Stimulated activated CD4-positive, alpha-beta T cell treated with anti-CD3 and anti-CD28 coated beads, TNF-alpha, amount 100 ng/mL, for 24 hours (primary cell): ENCODE measurements around the gene ZNF425.
"Not testable (repeated sequence)": the region's sequence is repeated elsewhere in the genome, so short reads cannot be mapped to it uniquely, and the experiment has no call there.

ENCODE experiments used
- DNase-seq, 3 experiments: peaks; one replicate each; pipeline ENCODE4 v3.0.0-alpha.2; 2020; ENCODE audit warnings: low read depth in 3 of 3

ZNF425 gene

DNA sequence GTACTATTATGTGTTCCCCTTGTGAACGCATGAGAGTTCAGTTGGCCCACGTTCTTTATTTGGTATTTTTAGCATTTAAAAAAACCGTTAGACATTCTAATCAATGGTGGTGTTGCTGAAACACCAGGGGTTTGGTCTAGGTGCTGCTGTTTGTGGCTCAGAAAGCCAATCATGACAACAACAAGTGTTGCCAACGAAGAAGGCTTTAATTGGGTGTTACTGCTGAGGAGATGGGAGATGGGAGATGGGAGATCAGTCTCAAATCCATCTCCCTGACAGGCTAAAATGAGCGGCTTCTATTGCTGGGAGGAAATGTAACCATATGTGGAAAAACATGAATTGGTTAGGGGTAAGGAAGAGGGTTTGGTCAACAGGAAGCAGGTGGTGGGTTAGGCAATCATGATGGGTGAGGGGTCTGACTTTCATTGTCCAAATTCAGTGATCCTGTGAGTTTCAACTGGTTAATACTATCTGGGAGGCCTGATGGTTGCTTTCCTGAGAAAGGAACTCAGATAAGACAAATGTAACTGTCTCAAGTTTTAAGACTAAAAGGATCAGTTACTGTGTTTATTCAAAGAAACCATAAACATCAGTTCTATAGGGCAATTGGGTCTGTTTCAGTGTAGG, 4.6 kb upstream of the ZNF425 start:
- DNase-seq, result no peak

DNA sequence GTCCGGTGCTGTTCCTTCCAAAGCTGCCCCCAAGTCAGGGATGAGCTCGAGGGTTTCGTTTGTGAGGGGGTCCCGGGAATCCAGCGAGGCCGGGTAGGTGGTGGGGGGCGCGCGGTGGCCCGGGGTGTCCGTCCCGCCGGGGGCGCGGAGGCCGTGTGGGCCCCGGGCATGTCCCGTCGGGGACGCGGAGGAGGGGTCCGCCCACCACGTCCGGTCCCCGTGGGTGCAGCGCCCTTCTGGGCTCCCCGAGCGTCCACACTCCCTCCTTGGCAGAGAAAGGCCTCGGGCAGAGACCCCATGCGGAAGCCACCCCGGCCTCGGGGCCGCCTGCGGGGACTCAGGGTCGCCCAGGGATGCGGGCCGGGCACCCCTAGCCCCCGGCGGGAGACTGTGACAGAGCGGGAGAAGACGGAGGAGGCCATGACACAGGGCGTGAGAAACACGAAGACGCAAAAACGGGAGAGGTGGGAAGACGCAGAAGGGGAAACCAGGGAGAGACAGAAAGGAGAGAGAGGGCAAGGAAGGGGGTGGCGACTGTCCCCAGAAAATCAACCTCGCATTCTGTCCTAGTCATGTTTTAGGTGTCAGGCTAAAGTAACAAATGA, 640 bp upstream of the ZNF425 start:
- peak; percentile 25 to 74 (median 42) for DNase-seq

GRCh38 chr7:149125189-149125862, 798 bp downstream of the ZNF425 start:
- DNase-seq, result no peak

DNA sequence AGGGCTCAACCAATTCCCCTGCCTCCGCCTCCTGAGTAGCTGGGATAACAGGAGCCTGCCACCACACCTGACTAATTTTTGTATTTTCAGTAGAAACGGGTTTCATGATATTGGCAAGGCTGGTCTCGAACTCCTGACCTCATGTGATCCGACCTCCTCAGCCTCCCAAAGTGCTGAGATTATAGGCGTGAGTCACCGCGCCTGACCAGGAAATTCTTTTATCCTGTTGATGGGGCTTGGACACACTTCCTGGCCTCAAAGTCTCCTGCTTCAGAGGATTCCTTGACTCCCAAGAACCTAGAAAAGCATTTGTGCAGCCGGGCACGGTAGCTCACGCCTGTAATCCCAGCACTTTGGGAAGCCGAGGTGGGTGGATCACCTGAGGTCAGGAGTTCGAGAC, 16.2 kb downstream of the ZNF425 start:
- DNase-seq, result no peak

DNA sequence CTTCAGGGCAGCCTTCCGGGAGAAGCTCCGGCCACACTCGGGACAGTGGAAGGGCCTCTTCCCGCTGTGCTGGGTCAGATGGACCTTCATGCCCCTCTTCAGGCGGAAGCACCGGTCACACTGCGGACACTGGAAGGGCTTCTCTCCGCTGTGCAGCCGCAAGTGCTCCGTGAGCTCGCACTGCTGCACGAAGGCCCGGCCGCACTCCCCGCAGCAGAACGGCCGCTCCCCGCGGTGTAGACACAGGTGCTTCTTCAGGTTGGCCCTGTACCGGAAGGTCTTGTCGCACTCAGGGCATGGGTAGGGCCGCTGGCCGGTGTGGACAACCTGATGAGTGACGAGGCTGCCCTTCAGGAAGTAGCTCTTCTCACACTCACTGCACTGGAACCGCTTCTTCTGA, 21.4 kb downstream of the ZNF425 start:
- DNase-seq, result no peak

DNA sequence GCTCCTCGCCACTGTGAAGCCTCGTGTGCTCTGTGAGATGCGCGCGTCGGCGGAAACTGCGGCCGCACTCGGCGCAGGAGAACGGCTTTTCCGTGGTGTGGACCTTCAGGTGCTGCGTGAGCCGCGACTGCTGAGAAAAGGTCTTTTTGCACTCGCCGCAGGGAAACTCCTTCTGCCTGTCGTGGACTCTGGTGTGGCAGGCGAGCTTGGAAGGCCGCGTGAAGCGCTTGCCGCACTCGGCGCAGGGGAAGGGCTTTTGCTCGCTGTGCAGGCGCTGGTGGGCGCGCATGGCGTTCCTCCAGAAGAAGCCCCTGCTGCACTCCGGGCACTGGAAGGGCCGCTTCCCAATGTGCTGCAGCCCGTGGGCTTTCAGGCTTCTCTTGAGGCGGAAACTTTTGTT, 21.9 kb downstream of the ZNF425 start:
- DNase-seq, result no peak

DNA sequence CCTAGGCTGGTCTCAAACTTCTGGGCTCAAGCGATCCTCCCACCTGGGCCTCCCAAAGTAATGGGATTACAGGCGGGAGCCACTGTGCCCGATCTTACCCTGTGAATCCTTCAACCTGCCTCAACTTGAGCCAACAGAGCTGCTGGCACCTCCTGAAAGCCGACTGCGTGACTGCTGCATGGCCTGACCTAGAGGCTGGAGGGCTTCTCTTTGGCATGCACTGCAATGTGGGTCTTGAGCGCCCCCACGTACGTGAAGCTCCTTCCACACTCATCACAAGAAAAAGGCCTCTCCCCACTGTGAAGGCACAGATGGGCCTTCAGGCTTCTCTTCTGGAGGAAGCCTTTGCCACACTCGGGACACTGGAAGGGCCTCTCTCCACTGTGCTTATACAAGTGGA, 22.7 kb downstream of the ZNF425 start:
- DNase-seq, result no peak

- DNase-seq, result no peak
Measured at GRCh38 chr7:149102666-149103065, 23.5 kb downstream of the ZNF425 start.

GRCh38 chr7:149100821-149101220, 25.3 kb downstream of the ZNF425 start:
- DNase-seq, result no peak

GRCh38 chr7:149099058-149099457, 27.1 kb downstream of the ZNF425 start:
- DNase-seq, result no peak

- no peak for DNase-seq
Measured at GRCh38 chr7:149097088-149097487, 29.0 kb downstream of the ZNF425 start.

DNA sequence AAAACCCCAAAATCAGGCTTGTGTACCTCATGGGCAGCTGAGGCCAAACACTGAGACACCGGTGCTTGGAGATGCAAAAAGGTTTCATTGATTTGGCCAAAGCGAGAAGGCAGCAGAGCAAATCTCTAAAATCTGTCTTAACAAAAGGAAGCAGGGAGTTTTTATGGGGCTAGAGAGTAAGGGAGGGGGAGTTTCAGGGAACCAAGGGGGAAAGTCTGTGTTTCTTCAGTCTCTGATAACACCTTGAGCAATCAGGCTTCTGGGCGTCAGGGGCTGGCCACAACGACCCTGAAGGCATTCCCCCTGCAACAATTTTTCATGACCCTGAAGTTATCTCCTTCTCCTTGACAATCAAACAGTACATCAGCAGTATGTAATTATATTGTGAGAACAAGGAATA, 32.9 kb downstream of the ZNF425 start:
- no peak for DNase-seq

GRCh38 chr7:149092244-149092643, 33.9 kb downstream of the ZNF425 start:
- not testable (repeated sequence) for DNase-seq

GRCh38 chr7:149090397-149091195, 35.5 kb downstream of the ZNF425 start, which contains the start of gene ZNF786:
Gene ZNF786, minus strand, starts transcription at chr7:149090718. Its CDS starts 78 bp downstream, at chr7:149090640.
- DNase-seq, result peak; percentile 90 to 94 (median 91)

- no peak for DNase-seq
Measured at GRCh38 chr7:149087376-149087775, 38.7 kb downstream of the ZNF425 start.

- DNase-seq, result no peak
Measured at GRCh38 chr7:149085866-149086265, 40.3 kb downstream of the ZNF425 start.

- no peak for DNase-seq
Measured at GRCh38 chr7:149084407-149084806, 41.7 kb downstream of the ZNF425 start.

DNA sequence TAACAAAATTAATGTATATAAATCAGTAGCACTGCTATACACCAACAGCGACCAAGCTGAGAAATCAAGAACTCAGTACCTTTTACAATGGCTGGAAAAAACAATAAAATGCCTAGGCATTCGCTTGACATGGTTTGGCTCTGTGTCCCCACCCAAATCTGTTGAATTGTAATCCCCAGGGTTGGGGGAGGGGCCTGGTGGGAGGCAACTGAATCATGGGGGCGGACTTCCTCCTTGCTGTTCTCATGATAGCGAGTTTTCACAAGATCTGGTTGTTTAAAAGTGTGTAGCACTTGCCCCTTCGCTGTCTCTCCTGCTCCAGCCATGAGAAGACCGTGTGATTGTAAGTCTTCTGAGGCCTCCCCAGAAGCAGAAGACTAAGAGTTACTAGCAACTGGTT, 44.2 kb downstream of the ZNF425 start:
- DNase-seq, result no peak

- no peak for DNase-seq
Measured at GRCh38 chr7:149077594-149077993, 48.5 kb downstream of the ZNF425 start.

GRCh38 chr7:149075286-149075685, 50.8 kb downstream of the ZNF425 start:
- no peak for DNase-seq

GRCh38 chr7:149074116-149074885, 51.8 kb downstream of the ZNF425 start:
- no peak for DNase-seq

GRCh38 chr7:149072438-149072775, 53.7 kb downstream of the ZNF425 start:
- no peak for DNase-seq
